H9 (cell line): ENCODE measurements around the gene ENAM. TPM values are rescaled to one million over a fixed set of nuclear protein-coding genes. Genes with fewer than 3 reads are reported as not detected.
"Not testable (repeated sequence)": the region's sequence is repeated elsewhere in the genome, so short reads cannot be mapped to it uniquely, and the experiment has no call there.

Experiments
- DNase-seq: peaks from one replicate; pipeline ENCODE4 v3.0.0-alpha.2; 2017
- H2AFZ ChIP-seq: one replicate; pipeline ENCODE4 v1.6.1; 2013; ENCODE audit warnings: mild to moderate bottlenecking, low read length, control low read depth, moderate library complexity
- H2AK5ac ChIP-seq: 2 replicates; pipeline ENCODE4 v1.6.1; 2013; ENCODE audit warnings: low read length, control low read depth, mixed read lengths; ENCODE audit not compliant: insufficient read length
- H2BK120ac ChIP-seq: one replicate; pipeline ENCODE4 v1.6.1; 2013; ENCODE audit warnings: low read depth, mild to moderate bottlenecking, low read length, control low read depth, inconsistent platforms; ENCODE audit not compliant: poor library complexity, severe bottlenecking
- H2BK12ac ChIP-seq: 2 replicates; pipeline ENCODE4 v1.6.1; 2013; ENCODE audit warnings: low read length, control low read depth, mixed read lengths, low read depth; ENCODE audit not compliant: insufficient read length
- H2BK15ac ChIP-seq: 2 replicates; pipeline ENCODE4 v1.6.1; 2013; ENCODE audit warnings: low read depth, low read length, control low read depth
- H2BK20ac ChIP-seq: one replicate; pipeline ENCODE4 v1.6.1; 2013; ENCODE audit warnings: low read depth, mild to moderate bottlenecking, low read length, control low read depth, inconsistent platforms; ENCODE audit not compliant: poor library complexity, severe bottlenecking
- H2BK5ac ChIP-seq: 2 replicates; pipeline ENCODE4 v1.6.1; 2013; ENCODE audit warnings: low read length, control low read depth, mixed read lengths; ENCODE audit not compliant: insufficient read length
- H3K14ac ChIP-seq: 2 replicates; pipeline ENCODE4 v1.6.1; 2013; ENCODE audit warnings: low read length, control low read depth; ENCODE audit not compliant: insufficient read depth
- H3K18ac ChIP-seq: 2 replicates; pipeline ENCODE4 v1.6.1; 2013; ENCODE audit warnings: low read depth, mild to moderate bottlenecking, mixed read lengths, low read length, control low read depth; ENCODE audit not compliant: insufficient read length
- H3K23ac ChIP-seq: 2 replicates; pipeline ENCODE4 v1.6.1; 2013; ENCODE audit warnings: low read length, control low read depth, mixed read lengths, low read depth; ENCODE audit not compliant: insufficient read length
- H3K23me2 ChIP-seq: 2 replicates; pipeline ENCODE4 v1.6.1; 2013; ENCODE audit warnings: low read depth, mild to moderate bottlenecking, mixed read lengths, low read length, control low read depth; ENCODE audit not compliant: insufficient read length, poor library complexity, severe bottlenecking
- H3K27ac ChIP-seq: 2 replicates; pipeline ENCODE4 v1.5.1; 2013; ENCODE audit warnings: low read length, control low read depth, mixed read lengths, low read depth; ENCODE audit not compliant: insufficient read length
- H3K27me3 ChIP-seq: 2 replicates; pipeline ENCODE4 v1.6.1; 2013; ENCODE audit warnings: low read length, control low read depth, inconsistent platforms; ENCODE audit not compliant: insufficient read depth
- H3K4ac ChIP-seq: 2 replicates; pipeline ENCODE4 v1.6.1; 2013; ENCODE audit warnings: low read depth, mild to moderate bottlenecking, control low read depth, inconsistent platforms, low read length, moderate library complexity
- H3K4me1 ChIP-seq: 2 replicates; pipeline ENCODE4 v1.6.1; 2013; ENCODE audit warnings: low read length, control low read depth, inconsistent platforms; ENCODE audit not compliant: insufficient read depth
- H3K4me2 ChIP-seq: 2 replicates; pipeline ENCODE4 v1.6.1; 2013; ENCODE audit warnings: low read length, control low read depth, mixed read lengths; ENCODE audit not compliant: insufficient read length, insufficient read depth
- H3K56ac ChIP-seq: 2 replicates; pipeline ENCODE4 v1.6.1; 2013; ENCODE audit warnings: low read depth, mild to moderate bottlenecking, mixed read lengths, low read length, control low read depth; ENCODE audit not compliant: insufficient read length
- H3K79me1 ChIP-seq: 2 replicates; pipeline ENCODE4 v1.6.1; 2013; ENCODE audit warnings: low read depth, mild to moderate bottlenecking, moderate library complexity, low read length, control low read depth, inconsistent platforms; ENCODE audit not compliant: insufficient read depth, poor library complexity, severe bottlenecking
- H3K79me2 ChIP-seq: 2 replicates; pipeline ENCODE4 v1.6.1; 2013; ENCODE audit warnings: low read length, control low read depth, inconsistent platforms; ENCODE audit not compliant: insufficient read depth
- H3K9ac ChIP-seq: 2 replicates; pipeline ENCODE4 v1.6.1; 2013; ENCODE audit warnings: low read length, control low read depth, mixed read lengths; ENCODE audit not compliant: insufficient read length; ENCODE audit errors: extremely low read depth
- H3K9me3 ChIP-seq: one replicate; pipeline ENCODE4 v1.6.1; 2013; ENCODE audit warnings: low read depth, low read length, inconsistent platforms; ENCODE audit not compliant: control insufficient read depth
- H3T11ph ChIP-seq: one replicate; pipeline ENCODE4 v1.6.1; 2013; ENCODE audit warnings: mild to moderate bottlenecking, low read length, control low read depth, inconsistent platforms
- H4K20me1 ChIP-seq: one replicate; pipeline ENCODE4 v1.6.1; 2013; ENCODE audit not compliant: control insufficient read depth, insufficient read length, insufficient read depth
- H4K5ac ChIP-seq: 2 replicates; pipeline ENCODE4 v1.6.1; 2013; ENCODE audit warnings: low read depth, mild to moderate bottlenecking, mixed read lengths, low read length, control low read depth; ENCODE audit not compliant: insufficient read length
- H4K8ac ChIP-seq: replicated peaks from 2 replicates; pipeline ENCODE4 v1.6.1; 2013; ENCODE audit warnings: low read length, control low read depth, mixed read lengths, low read depth; ENCODE audit not compliant: insufficient read length
- H4K91ac ChIP-seq: 2 replicates; pipeline ENCODE4 v1.6.1; 2013; ENCODE audit warnings: low read depth, mild to moderate bottlenecking, moderate library complexity, mixed read lengths, low read length, control low read depth; ENCODE audit not compliant: insufficient read length
- H3K27ac Mint-ChIP-seq, 3 experiments: 2 replicates in 2 of 3; 3 replicates in 1 of 3; pipeline ENCODE4 v1.8.0; 2020 to 2021; ENCODE audit warnings: mixed read lengths in 3 of 3, mild to moderate bottlenecking in 1 of 3, moderate library complexity in 1 of 3
- H3K27me3 Mint-ChIP-seq: 2 replicates; pipeline ENCODE4 v1.8.0; 2021; ENCODE audit warnings: low read depth, mild to moderate bottlenecking, moderate library complexity, mixed read lengths
- H3K36me3 Mint-ChIP-seq, 3 experiments: 2 replicates in 2 of 3; 3 replicates in 1 of 3; pipeline ENCODE4 v1.8.0; 2020 to 2021; ENCODE audit warnings: low read depth in 3 of 3, mixed read lengths in 3 of 3; ENCODE audit not compliant: insufficient read depth in 1 of 3
- H3K4me1 Mint-ChIP-seq, 2 experiments: 2 replicates each; pipeline ENCODE4 v1.8.0; 2020; ENCODE audit warnings: mixed read lengths in 2 of 2
- H3K4me3 Mint-ChIP-seq, 2 experiments: 2 replicates in 1 of 2; 3 replicates in 1 of 2; pipeline ENCODE4 v1.8.0; 2020 to 2021; ENCODE audit warnings: mild to moderate bottlenecking in 2 of 2, mixed read lengths in 2 of 2, moderate library complexity in 1 of 2
- H3K9me3 Mint-ChIP-seq, 2 experiments: 2 replicates in 1 of 2; 3 replicates in 1 of 2; pipeline ENCODE4 v1.8.0; 2020; ENCODE audit warnings: mild to moderate bottlenecking in 2 of 2, mixed read lengths in 2 of 2, moderate library complexity in 1 of 2
- WGBS: extraction: QIAGEN DNeasy Blood & Tissue Kit; methylation state at CpG from one replicate; pipeline ENCODE4 v1.1.7; 2013; ENCODE audit warnings: missing lambda C conversion rate, low lambda C conversion rate, mixed read lengths; ENCODE audit not compliant: insufficient read length; ENCODE audit errors: extremely low coverage; 5-methylcytosine and 5-hydroxymethylcytosine counted together
- total RNA-seq: library from RNA; stranded (reverse); gene quantifications from 2 replicates; pipeline ENCODE4 v1.2.1, GENCODE V29; 2021
- TF ChIP-seq, protein P1 (sequence below): fragments of 200-600 bp; sonication (generic); conservative IDR thresholded peaks from 3 replicates; pipeline ENCODE4 v1.8.0; 2021; ENCODE audit warnings: antibody characterized with exemption, mild to moderate bottlenecking

ENAM gene
- total RNA-seq, 1 experiment from 2014 or later = not detected

DNA sequence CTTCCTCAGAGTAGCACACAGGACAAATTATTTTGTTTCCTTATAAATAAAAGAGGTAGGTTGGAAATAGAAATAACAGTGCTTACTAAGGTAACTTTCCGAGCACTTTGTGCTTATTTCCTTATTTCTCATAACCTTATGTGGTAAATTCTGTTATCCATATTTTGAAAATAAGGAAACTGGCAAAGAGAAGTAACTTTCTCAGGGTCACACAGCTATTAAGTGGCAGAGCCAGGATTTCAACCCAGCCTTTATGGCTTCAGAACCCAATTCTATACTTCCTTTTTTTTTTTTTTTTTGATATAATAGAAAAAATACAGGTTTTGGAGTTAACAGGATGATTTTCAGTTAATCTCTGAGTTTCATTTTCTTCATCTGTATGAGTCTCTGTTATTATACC is 63.1 kb downstream of the ENAM start:
- Histone ChIP-seq H3K4me2 (no peak overlapping the region), H3K23me2 (peaks cover 15% of the 10 kb centered on the region), H3T11ph (no peak overlapping the region), H2AFZ (no peak overlapping the region), H3K79me1 (no peaks in the 10 kb centered on the region), H3K14ac (no peak overlapping the region), H4K5ac (no peak overlapping the region), H4K8ac (no peak overlapping the region), H3K23ac (no peak overlapping the region), H3K56ac (no peak overlapping the region), H4K91ac (no peak overlapping the region), H2BK15ac (no peak overlapping the region), H4K20me1 (no peaks in the 10 kb centered on the region), H2BK12ac (no peak overlapping the region), H3K9me3 (no peaks in the 10 kb centered on the region), H2BK120ac (no peak overlapping the region), H3K4ac (no peak overlapping the region), H3K27ac (no peak overlapping the region), H2BK20ac (no peak overlapping the region), H2AK5ac (no peak overlapping the region), H3K9ac (no peak overlapping the region), H3K79me2 (peaks cover 14% of the 10 kb centered on the region), H3K18ac (no peak overlapping the region), H3K4me1 (peaks cover 5% of the 10 kb centered on the region), H2BK5ac (no peak overlapping the region), H3K27me3 (no peaks in the 10 kb centered on the region)
- H3K4me3 Mint-ChIP-seq = no peak overlapping the region
- no peak for DNase-seq
- H3K4me1 Mint-ChIP-seq = peaks cover 21 to 28% of the 10 kb centered on the region in 2 experiments
- H3K36me3 Mint-ChIP-seq = peaks cover 8 to 31% (median 26%) of the 10 kb centered on the region in 3 experiments; a peak in 6 of 7 replicates
- H3K9me3 Mint-ChIP-seq = no peaks in the 10 kb centered on the region; a peak in 1 of 5 replicates
- no peak overlapping the region for H3K27ac Mint-ChIP-seq
- TF ChIP-seq, protein P1, sequence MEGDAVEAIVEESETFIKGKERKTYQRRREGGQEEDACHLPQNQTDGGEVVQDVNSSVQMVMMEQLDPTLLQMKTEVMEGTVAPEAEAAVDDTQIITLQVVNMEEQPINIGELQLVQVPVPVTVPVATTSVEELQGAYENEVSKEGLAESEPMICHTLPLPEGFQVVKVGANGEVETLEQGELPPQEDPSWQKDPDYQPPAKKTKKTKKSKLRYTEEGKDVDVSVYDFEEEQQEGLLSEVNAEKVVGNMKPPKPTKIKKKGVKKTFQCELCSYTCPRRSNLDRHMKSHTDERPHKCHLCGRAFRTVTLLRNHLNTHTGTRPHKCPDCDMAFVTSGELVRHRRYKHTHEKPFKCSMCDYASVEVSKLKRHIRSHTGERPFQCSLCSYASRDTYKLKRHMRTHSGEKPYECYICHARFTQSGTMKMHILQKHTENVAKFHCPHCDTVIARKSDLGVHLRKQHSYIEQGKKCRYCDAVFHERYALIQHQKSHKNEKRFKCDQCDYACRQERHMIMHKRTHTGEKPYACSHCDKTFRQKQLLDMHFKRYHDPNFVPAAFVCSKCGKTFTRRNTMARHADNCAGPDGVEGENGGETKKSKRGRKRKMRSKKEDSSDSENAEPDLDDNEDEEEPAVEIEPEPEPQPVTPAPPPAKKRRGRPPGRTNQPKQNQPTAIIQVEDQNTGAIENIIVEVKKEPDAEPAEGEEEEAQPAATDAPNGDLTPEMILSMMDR = no peak
- WGBS = no CpG with 5 or more reads among the region's 1 CpG
- peaks cover 2% of the 10 kb centered on the region; the same call in 1 of the 2 replicates for H3K27me3 Mint-ChIP-seq

GRCh38 chr4:70694633-70695032 is 66.1 kb downstream of the ENAM start:
- not testable (repeated sequence) for H3K27ac Mint-ChIP-seq, DNase-seq, H2BK12ac ChIP-seq, H3K79me1 ChIP-seq, H3K9me3 ChIP-seq, H3K14ac ChIP-seq, H3K9ac ChIP-seq, H4K8ac ChIP-seq, H3K23me2 ChIP-seq, H2BK5ac ChIP-seq, H2BK20ac ChIP-seq, H3K4ac ChIP-seq, H3K18ac ChIP-seq, H4K20me1 ChIP-seq, H2BK15ac ChIP-seq, H3K4me2 ChIP-seq, H2AK5ac ChIP-seq, H3K56ac ChIP-seq, H3K4me1 ChIP-seq, H2BK120ac ChIP-seq, H3K27me3 ChIP-seq, H3K9me3 Mint-ChIP-seq, H2AFZ ChIP-seq, H3K4me3 Mint-ChIP-seq, H3K27me3 Mint-ChIP-seq, H4K91ac ChIP-seq, H4K5ac ChIP-seq, H3K27ac ChIP-seq, H3T11ph ChIP-seq, H3K79me2 ChIP-seq, H3K23ac ChIP-seq
- WGBS = no CpG with 5 or more reads among the region's 7 CpGs
- peaks cover 6 to 19% (median 16%) of the 10 kb centered on the region in 3 experiments; a peak in 6 of 7 replicates for H3K36me3 Mint-ChIP-seq
- peaks cover 12 to 13% of the 10 kb centered on the region in 2 experiments for H3K4me1 Mint-ChIP-seq
